Activated CD4-positive, alpha-beta memory T cell treated with anti-CD3 and anti-CD28 coated beads, Interleukin-2, amount 10 ng/mL, durations not matched to agents 7 days and 5 days (primary cell): Measurements from ENCODE around the gene MYH7B. TPM values are rescaled to one million over a fixed set of nuclear protein-coding genes. Genes with fewer than 3 reads are reported as not detected.

ENCODE experiments used
- CTCF ChIA-PET: fragments of 350-600 bp; sonication (Branson Sonifier 250); formaldehyde crosslinking; loops from one replicate; lab custom pipeline; 2021; ENCODE audit warnings: antibody characterized with exemption, inconsistent platforms; lab: Charles Lee
- POLR2A ChIA-PET: fragments of 350-600 bp; sonication (Branson Sonifier 250); formaldehyde crosslinking; loops from one replicate; lab custom pipeline; 2021; ENCODE audit warnings: antibody characterized with exemption; lab: Charles Lee
- DNase-seq: peaks from one replicate; pipeline ENCODE4 v3.0.0-alpha.2; 2020
- H3K27ac Mint-ChIP-seq: one replicate; pipeline ENCODE4 v1.8.0; 2021; ENCODE audit warnings: mild to moderate bottlenecking, mixed read lengths
- H3K27me3 Mint-ChIP-seq: one replicate; pipeline ENCODE4 v1.8.0; 2021; ENCODE audit warnings: mixed read lengths
- H3K36me3 Mint-ChIP-seq: one replicate; pipeline ENCODE4 v1.8.0; 2021; ENCODE audit warnings: low read depth, mixed read lengths
- H3K4me1 Mint-ChIP-seq: one replicate; pipeline ENCODE4 v1.8.0; 2021; ENCODE audit warnings: mixed read lengths
- H3K4me3 Mint-ChIP-seq: one replicate; pipeline ENCODE4 v1.8.0; 2021; ENCODE audit warnings: mild to moderate bottlenecking, mixed read lengths
- H3K9me3 Mint-ChIP-seq: one replicate; pipeline ENCODE4 v1.8.0; 2021; ENCODE audit warnings: mixed read lengths
- total RNA-seq, 2 experiments: library from RNA; stranded (reverse); gene quantifications; one replicate each; pipeline ENCODE4 v1.2.3, GENCODE V29; 2021

Gene MYH7B
- total RNA-seq, 2 experiments from 2014 or later = 0.08 to 0.15 TPM

GRCh38 chr20:34999782-35000181 lies 44.1 kb downstream of the MYH7B start:
- no peak for DNase-seq
- no peak overlapping the region for H3K27ac Mint-ChIP-seq
- peaks cover 44% of the 10 kb centered on the region for H3K36me3 Mint-ChIP-seq
- no peaks in the 10 kb centered on the region for H3K27me3 Mint-ChIP-seq
- ChIA-PET CTCF (interaction anchor here (1.2 kb wide), 1 partner anchor 124 kb away, joined by 3 read pairs; no protein-coding TSS in a partner anchor), POLR2A (no interaction called here)
- peaks cover 5% of the 10 kb centered on the region for H3K4me1 Mint-ChIP-seq
- no peak overlapping the region for H3K4me3 Mint-ChIP-seq
- H3K9me3 Mint-ChIP-seq = no peaks in the 10 kb centered on the region

GRCh38 chr20:35000311-35000921 lies 44.7 kb downstream of the MYH7B start:
- POLR2A ChIA-PET = interaction anchor here (0.8 kb wide), 1 partner anchor 29 kb away, joined by 3 read pairs; no protein-coding TSS in a partner anchor
- H3K36me3 Mint-ChIP-seq = peaks cover 48% of the 10 kb centered on the region

GRCh38 chr20:35000922-35001595 lies 45.4 kb downstream of the MYH7B start:
- Mint-ChIP-seq H3K9me3 (no peaks in the 10 kb centered on the region), H3K27ac (no peak overlapping the region), H3K36me3 (peaks cover 48% of the 10 kb centered on the region), H3K4me1 (peaks cover 5% of the 10 kb centered on the region), H3K27me3 (no peaks in the 10 kb centered on the region), H3K4me3 (no peak overlapping the region)
- ChIA-PET CTCF (interaction anchor here (0.5 to 2.4 kb wide), 5 partner anchors 10 to 166 kb away, joined by 3 to 10 read pairs (median 4); partner anchors contain the start of gene GGT7), POLR2A (interaction anchor here (0.6 to 0.8 kb wide), 2 partner anchors 29 to 45 kb away, joined by 3 read pairs; no protein-coding TSS in a partner anchor)
- DNase-seq = no peak

More at GRCh38 chr20:35000311-35000921, 44.7 kb downstream of the MYH7B start:
- H3K9me3 Mint-ChIP-seq = no peaks in the 10 kb centered on the region
- H3K4me3 Mint-ChIP-seq = no peak overlapping the region
- DNase-seq = no peak
- peaks cover 5% of the 10 kb centered on the region for H3K4me1 Mint-ChIP-seq
- no peaks in the 10 kb centered on the region for H3K27me3 Mint-ChIP-seq
- CTCF ChIA-PET = interaction anchor here (1.1 to 1.2 kb wide), 3 partner anchors 9 to 166 kb away, joined by 3 to 4 read pairs (median 3); no protein-coding TSS in a partner anchor
- H3K27ac Mint-ChIP-seq = no peak overlapping the region

GRCh38 chr20:35001596-35002362 lies 46.1 kb downstream of the MYH7B start:
- ChIA-PET CTCF (interaction anchor here (0.7 to 2.4 kb wide), 2 partner anchors 50 to 128 kb away, joined by 3 to 10 read pairs; partner anchors contain the start of gene GGT7), POLR2A (interaction anchor here (0.6 kb wide), 1 partner anchor 45 kb away, joined by 3 read pairs; no protein-coding TSS in a partner anchor)
- peaks cover 5% of the 10 kb centered on the region for H3K4me1 Mint-ChIP-seq
- H3K36me3 Mint-ChIP-seq = peaks cover 50% of the 10 kb centered on the region
- no peak overlapping the region for H3K4me3 Mint-ChIP-seq
- H3K27ac Mint-ChIP-seq = no peak overlapping the region
- no peaks in the 10 kb centered on the region for H3K9me3 Mint-ChIP-seq
- H3K27me3 Mint-ChIP-seq = no peaks in the 10 kb centered on the region
- no peak for DNase-seq

- peaks cover 4% of the 10 kb centered on the region for H3K4me1 Mint-ChIP-seq
- ChIA-PET CTCF (interaction anchor here (0.7 to 2.4 kb wide), 3 partner anchors 9 to 129 kb away, joined by 3 to 10 read pairs (median 3); partner anchors contain the start of gene GGT7), POLR2A (no interaction called here)
- no peak overlapping the region for H3K4me3 Mint-ChIP-seq
- peaks cover 52% of the 10 kb centered on the region for H3K36me3 Mint-ChIP-seq
- no peaks in the 10 kb centered on the region for H3K9me3 Mint-ChIP-seq
- DNase-seq = no peak
- H3K27me3 Mint-ChIP-seq = no peaks in the 10 kb centered on the region
- no peak overlapping the region for H3K27ac Mint-ChIP-seq
Measured at GRCh38 chr20:35002426-35003210, 47.0 kb downstream of the MYH7B start.

GRCh38 chr20:35003211-35004031 lies 47.8 kb downstream of the MYH7B start:
- H3K27ac Mint-ChIP-seq = no peak overlapping the region
- ChIA-PET CTCF (interaction anchor here (0.9 to 2.4 kb wide), 2 partner anchors 8 to 130 kb away, joined by 3 to 10 read pairs; partner anchors contain the start of gene GGT7), POLR2A (no interaction called here)
- H3K4me1 Mint-ChIP-seq = no peaks in the 10 kb centered on the region
- peaks cover 52% of the 10 kb centered on the region for H3K36me3 Mint-ChIP-seq
- no peak for DNase-seq
- H3K4me3 Mint-ChIP-seq = no peak overlapping the region
- no peaks in the 10 kb centered on the region for H3K9me3 Mint-ChIP-seq
- no peaks in the 10 kb centered on the region for H3K27me3 Mint-ChIP-seq

- Mint-ChIP-seq H3K27me3 (no peaks in the 10 kb centered on the region), H3K4me1 (no peaks in the 10 kb centered on the region)
Measured at GRCh38 chr20:35004051-35004725, 48.5 kb downstream of the MYH7B start.

GRCh38 chr20:35004749-35005462 lies 49.2 kb downstream of the MYH7B start:
- Mint-ChIP-seq H3K27ac (no peak overlapping the region), H3K36me3 (peaks cover 57% of the 10 kb centered on the region), H3K4me1 (peaks cover under 1% of the 10 kb centered on the region), H3K27me3 (no peaks in the 10 kb centered on the region), H3K4me3 (no peak overlapping the region), H3K9me3 (no peaks in the 10 kb centered on the region)
- ChIA-PET CTCF (interaction anchor here (1.4 kb wide), 1 partner anchor 131 kb away, joined by 3 read pairs; no protein-coding TSS in a partner anchor), POLR2A (interaction anchor here (1.0 kb wide), 1 partner anchor 87 kb away, joined by 4 read pairs; the partner anchor contains the start of gene TRPC4AP)
- DNase-seq = no peak

More at GRCh38 chr20:35004051-35004725, 48.5 kb downstream of the MYH7B start:
- no peak for DNase-seq
- ChIA-PET POLR2A (no interaction called here), CTCF (no interaction called here)
- H3K4me3 Mint-ChIP-seq = no peak overlapping the region
- H3K27ac Mint-ChIP-seq = no peak overlapping the region
- no peaks in the 10 kb centered on the region for H3K9me3 Mint-ChIP-seq
- peaks cover 54% of the 10 kb centered on the region for H3K36me3 Mint-ChIP-seq
